ENCODE data around the gene MACC1. TPM values are rescaled to one million over a fixed set of nuclear protein-coding genes. Genes with fewer than 3 reads are reported as not detected.

Gene MACC1
- total and polyA plus RNA-seq, 12 donors = 0.35 to 9.8 (median 1.5) TPM

DNA sequence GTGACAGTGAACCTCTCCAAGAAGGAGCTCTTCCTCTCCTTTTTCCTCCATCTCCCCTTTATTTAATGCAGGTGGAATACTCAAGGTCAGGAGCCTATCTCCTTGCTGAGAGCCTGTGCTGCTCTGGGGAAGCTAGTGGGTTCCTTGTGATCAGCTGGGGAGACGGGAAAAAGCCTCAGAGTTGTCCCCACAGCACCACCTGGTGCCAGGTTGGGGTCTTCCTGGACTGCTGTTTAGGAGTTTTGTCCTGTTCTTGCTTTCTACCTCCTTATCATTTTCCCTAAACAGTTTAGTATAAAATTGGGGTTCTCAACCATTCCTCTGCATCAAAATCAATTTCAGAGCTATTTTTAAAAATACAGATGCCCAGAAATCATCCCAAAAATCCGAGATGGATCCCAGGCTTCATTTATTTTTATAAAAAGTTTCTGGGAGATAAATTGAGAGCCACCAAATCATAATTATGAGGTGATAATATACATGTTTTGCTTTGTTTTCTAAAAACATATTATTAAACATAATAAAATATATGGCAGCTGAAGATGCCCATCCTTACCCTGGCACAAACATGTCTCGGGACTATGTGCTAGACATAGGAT is 44.3 kb downstream of the MACC1 start:
- Histone ChIP-seq H3K4me3 (no peak overlapping the region), H3K9me3 (replicated peaks in 1 of 3) (peaks cover 0 to 7% (median 0%) of the 10 kb centered on the region in 3 donors), H3K27me3 (no peaks in the 10 kb centered on the region), H3K27ac (no peak overlapping the region), H3K4me1 (replicated peaks in 1 of 2) (no peaks in the 10 kb centered on the region), H3K36me3 (replicated peaks in 1 of 2) (no peaks in the 10 kb centered on the region)
- 35 to 41% (median 41%) methylated on average over 3 of the region's 3 CpGs for WGBS, 4 donors
- no peak for TF ChIP-seq POLR2A (IDR thresholded peaks at IDR 0.05)
- TF ChIP-seq, protein P1, sequence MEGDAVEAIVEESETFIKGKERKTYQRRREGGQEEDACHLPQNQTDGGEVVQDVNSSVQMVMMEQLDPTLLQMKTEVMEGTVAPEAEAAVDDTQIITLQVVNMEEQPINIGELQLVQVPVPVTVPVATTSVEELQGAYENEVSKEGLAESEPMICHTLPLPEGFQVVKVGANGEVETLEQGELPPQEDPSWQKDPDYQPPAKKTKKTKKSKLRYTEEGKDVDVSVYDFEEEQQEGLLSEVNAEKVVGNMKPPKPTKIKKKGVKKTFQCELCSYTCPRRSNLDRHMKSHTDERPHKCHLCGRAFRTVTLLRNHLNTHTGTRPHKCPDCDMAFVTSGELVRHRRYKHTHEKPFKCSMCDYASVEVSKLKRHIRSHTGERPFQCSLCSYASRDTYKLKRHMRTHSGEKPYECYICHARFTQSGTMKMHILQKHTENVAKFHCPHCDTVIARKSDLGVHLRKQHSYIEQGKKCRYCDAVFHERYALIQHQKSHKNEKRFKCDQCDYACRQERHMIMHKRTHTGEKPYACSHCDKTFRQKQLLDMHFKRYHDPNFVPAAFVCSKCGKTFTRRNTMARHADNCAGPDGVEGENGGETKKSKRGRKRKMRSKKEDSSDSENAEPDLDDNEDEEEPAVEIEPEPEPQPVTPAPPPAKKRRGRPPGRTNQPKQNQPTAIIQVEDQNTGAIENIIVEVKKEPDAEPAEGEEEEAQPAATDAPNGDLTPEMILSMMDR (IDR thresholded peaks at IDR 0.05) = peak; percentile 37 to 74 (median 58)
- intact Hi-C loops (cut with DNase I) = loop anchor here in 1 of 2 donors (10.0 kb wide), 1 partner anchor 418 kb away; no protein-coding TSS in a partner anchor
- peak; percentile 58 to 89 (median 71) for DNase-seq

DNA sequence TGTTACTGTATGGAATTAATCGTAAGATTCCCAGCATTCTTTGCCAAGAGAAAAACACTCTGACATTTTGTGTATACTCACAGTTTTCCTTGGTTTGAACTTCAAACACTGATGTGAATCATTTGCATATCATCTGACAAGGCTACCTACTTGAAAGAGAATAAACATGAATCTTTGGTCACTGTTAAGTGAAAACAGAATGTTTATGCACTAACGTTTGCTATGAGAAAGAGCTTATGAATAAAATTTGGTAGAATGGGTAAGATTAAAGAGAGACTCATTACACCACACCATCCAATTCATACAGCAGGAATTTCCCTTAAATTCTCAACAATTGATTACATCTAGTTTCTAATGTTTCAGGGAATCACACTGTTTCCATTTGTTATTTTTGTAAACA is 46.6 kb downstream of the MACC1 start:
- Histone ChIP-seq H3K36me3 (replicated peaks in 1 of 2) (no peaks in the 10 kb centered on the region), H3K4me1 (replicated peaks in 1 of 2) (no peaks in the 10 kb centered on the region), H3K27me3 (no peaks in the 10 kb centered on the region), H3K9me3 (replicated peaks in 1 of 3) (peaks cover 0 to 7% (median 0%) of the 10 kb centered on the region in 3 donors), H3K27ac (no peak overlapping the region), H3K4me3 (no peak overlapping the region)
- no peak for DNase-seq
- TF ChIP-seq, protein P1 (IDR thresholded peaks at IDR 0.05) = no peak
- TF ChIP-seq POLR2A (IDR thresholded peaks at IDR 0.05) = no peak
- intact Hi-C loops (cut with DNase I) = loop anchor here in 1 of 2 donors (10.0 kb wide), 1 partner anchor 416 kb away; no protein-coding TSS in a partner anchor
- 40 to 49% (median 45%) methylated on average over 2 of the region's 2 CpGs for WGBS, 4 donors

DNA sequence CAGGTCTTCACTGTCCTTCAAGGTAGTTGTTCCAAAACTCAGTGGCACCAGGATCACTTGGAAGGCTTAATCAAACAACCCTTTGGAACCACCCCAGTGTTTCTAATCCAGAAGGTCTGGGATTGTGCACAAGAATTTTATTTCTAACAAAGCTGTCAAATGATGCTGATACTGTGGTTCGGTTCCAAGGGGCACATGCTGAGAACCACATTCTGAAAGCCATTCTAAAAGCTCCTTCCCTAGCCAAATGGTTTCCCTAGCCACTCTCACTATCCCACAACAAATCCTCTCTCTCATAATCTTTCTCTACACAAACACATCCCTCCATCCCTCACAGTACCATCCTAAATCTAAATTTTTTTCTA is 52.1 kb downstream of the MACC1 start:
- no peak for DNase-seq
- H3K4me1 ChIP-seq (replicated peaks in 1 of 2) = no peaks in the 10 kb centered on the region
- no peaks in the 10 kb centered on the region for H3K36me3 ChIP-seq (replicated peaks in 1 of 2)
- H3K27ac ChIP-seq = no peak overlapping the region
- H3K4me3 ChIP-seq = no peak overlapping the region
- intact Hi-C loops (cut with DNase I) = no loop called here
- no peak for TF ChIP-seq POLR2A (IDR thresholded peaks at IDR 0.05)
- TF ChIP-seq, protein P1 (IDR thresholded peaks at IDR 0.05) = no peak
- H3K27me3 ChIP-seq = no peaks in the 10 kb centered on the region
- WGBS, 4 donors = 85 to 100% (median 91%) methylated on average over 1 of the region's 1 CpG
- no peaks in the 10 kb centered on the region for H3K9me3 ChIP-seq (replicated peaks in 1 of 3)

DNA sequence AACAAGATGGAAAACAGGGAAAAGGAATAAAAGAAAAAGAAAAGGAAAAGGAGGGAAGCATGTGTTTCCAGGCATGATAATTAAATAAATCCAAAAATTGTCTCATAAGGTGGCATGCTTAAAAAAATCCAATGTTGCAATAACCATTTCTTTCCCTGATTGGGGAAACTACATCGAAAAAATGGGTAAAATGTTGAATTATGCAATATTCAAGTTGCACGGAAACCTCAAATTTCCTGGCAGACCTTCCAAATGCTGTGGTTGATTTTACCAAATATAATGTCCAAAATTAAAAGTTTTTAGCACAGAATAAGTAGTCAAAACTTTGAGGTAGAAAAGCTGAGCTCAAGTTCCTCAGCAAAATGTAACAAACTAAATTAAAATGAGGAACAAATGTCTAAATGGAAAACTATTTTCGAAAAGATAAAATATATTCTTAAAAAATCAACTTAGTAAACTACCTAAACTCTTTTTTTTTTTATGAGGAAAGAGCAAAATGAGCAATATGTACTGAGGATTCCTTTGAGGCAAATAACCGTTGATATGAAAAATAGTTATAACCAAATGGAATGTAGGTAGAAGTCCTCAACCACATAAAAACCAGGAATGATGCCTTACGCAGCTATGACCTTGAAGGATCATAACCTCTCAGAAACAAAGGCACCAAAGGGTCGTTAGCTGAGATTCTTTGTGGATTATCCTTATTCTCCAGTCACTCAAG is 52.6 kb downstream of the MACC1 start:
- TF ChIP-seq, protein P1 (IDR thresholded peaks at IDR 0.05) = no peak
- TF ChIP-seq POLR2A (IDR thresholded peaks at IDR 0.05) = no peak
- Histone ChIP-seq H3K27me3 (no peaks in the 10 kb centered on the region), H3K4me3 (no peak overlapping the region), H3K9me3 (replicated peaks in 1 of 3) (no peaks in the 10 kb centered on the region), H3K4me1 (replicated peaks in 1 of 2) (no peaks in the 10 kb centered on the region), H3K27ac (no peak overlapping the region), H3K36me3 (replicated peaks in 1 of 2) (no peaks in the 10 kb centered on the region)
- intact Hi-C loops (cut with DNase I) = no loop called here
- no peak for DNase-seq
- WGBS, 4 donors = 69 to 77% (median 75%) methylated on average over 6 of the region's 6 CpGs
